HFFc6 (cell line): ENCODE data around the gene USP37. TPM values are rescaled to one million over a fixed set of nuclear protein-coding genes. Genes with fewer than 3 reads are reported as not detected.
A peak's percentile ranks its signal among the peaks of the same experiment; 100 is the strongest.

Experiments used
- DNase-seq: peaks from one replicate; pipeline ENCODE4 v3.0.0-alpha.2; 2018
- H3K27ac Mint-ChIP-seq: 2 replicates; pipeline ENCODE4 v1.8.0; 2020; ENCODE audit warnings: mild to moderate bottlenecking, mixed read lengths
- H3K27me3 Mint-ChIP-seq: 2 replicates; pipeline ENCODE4 v1.8.0; 2021; ENCODE audit warnings: mild to moderate bottlenecking, moderate library complexity, mixed read lengths; ENCODE audit not compliant: insufficient read depth
- H3K36me3 Mint-ChIP-seq: 2 replicates; pipeline ENCODE4 v1.8.0; 2021; ENCODE audit warnings: low read depth, mixed read lengths
- H3K4me1 Mint-ChIP-seq: 2 replicates; pipeline ENCODE4 v1.8.0; 2020; ENCODE audit warnings: low read depth, mixed read lengths
- H3K4me3 Mint-ChIP-seq: 2 replicates; pipeline ENCODE4 v1.8.0; 2020; ENCODE audit warnings: mild to moderate bottlenecking, moderate library complexity, mixed read lengths
- H3K9me3 Mint-ChIP-seq: 2 replicates; pipeline ENCODE4 v1.8.0; 2020; ENCODE audit warnings: mild to moderate bottlenecking, mixed read lengths
- total RNA-seq, 6 experiments: library from RNA; stranded (reverse); fragmentation: NEBNext Ultra II Directional; extraction: Animal tissue kit (Norgen Biotek cat#: 25700); gene quantifications; 2 replicates in 1 of 6; 3 replicates in 5 of 6; pipeline ENCODE4 v1.2.3, GENCODE V29; 2021
- TF ChIP-seq, protein P1 (sequence below): fragments of 200-600 bp; sonication (generic); IDR thresholded peaks from 2 replicates; pipeline ENCODE4 v1.5.0; 2021; ENCODE audit warnings: antibody characterized with exemption, mild to moderate bottlenecking

The USP37 gene
- total RNA-seq, 6 experiments from 2014 or later = 6.1 to 7.4 (median 6.8) TPM

DNA sequence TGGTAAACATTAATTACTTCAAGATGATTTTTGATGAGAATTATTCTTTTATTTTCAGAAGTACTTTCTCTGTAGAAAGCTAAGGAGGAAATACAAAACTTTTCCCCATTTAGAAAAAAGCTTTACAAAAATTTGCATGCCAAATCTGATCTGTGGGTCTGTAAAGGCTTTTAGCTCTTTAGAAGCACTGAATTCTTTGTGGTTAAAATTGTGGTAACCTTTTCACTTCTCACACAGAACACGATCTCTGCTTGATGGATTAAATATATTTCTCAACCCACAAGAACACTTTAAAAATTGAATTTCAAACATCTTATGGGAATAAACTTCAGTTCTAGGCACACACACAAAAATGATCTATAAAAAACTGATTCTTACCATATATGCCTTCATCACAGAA lies 85.5 kb downstream of the USP37 start:
- Mint-ChIP-seq H3K27ac (no peak overlapping the region), H3K4me1 (peaks cover 6% of the 10 kb centered on the region; the same call in 1 of the 2 replicates), H3K27me3 (no peaks in the 10 kb centered on the region), H3K9me3 (no peaks in the 10 kb centered on the region), H3K4me3 (no peak overlapping the region), H3K36me3 (no peaks in the 10 kb centered on the region; the same call in 1 of the 2 replicates)
- DNase-seq = no peak
- TF ChIP-seq, protein P1, sequence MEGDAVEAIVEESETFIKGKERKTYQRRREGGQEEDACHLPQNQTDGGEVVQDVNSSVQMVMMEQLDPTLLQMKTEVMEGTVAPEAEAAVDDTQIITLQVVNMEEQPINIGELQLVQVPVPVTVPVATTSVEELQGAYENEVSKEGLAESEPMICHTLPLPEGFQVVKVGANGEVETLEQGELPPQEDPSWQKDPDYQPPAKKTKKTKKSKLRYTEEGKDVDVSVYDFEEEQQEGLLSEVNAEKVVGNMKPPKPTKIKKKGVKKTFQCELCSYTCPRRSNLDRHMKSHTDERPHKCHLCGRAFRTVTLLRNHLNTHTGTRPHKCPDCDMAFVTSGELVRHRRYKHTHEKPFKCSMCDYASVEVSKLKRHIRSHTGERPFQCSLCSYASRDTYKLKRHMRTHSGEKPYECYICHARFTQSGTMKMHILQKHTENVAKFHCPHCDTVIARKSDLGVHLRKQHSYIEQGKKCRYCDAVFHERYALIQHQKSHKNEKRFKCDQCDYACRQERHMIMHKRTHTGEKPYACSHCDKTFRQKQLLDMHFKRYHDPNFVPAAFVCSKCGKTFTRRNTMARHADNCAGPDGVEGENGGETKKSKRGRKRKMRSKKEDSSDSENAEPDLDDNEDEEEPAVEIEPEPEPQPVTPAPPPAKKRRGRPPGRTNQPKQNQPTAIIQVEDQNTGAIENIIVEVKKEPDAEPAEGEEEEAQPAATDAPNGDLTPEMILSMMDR = no peak

DNA sequence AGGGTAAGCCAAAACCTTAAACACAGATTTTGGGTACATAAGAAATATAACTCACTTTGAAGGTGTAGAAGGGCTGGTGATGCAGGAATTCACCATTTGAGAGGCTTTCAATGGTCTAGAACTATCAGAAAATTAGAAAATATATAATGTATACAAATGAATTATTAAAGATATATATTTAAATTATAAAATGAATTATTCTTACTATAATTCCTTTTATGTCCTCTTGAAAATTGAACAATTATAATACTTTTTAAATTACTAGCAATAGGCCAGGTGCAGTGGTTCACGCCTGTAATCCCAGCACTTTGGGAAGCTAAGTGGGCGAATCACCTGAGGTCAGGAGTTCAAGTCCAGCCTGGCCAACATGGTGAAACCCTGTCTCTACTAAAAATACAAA lies 88.6 kb downstream of the USP37 start:
- no peaks in the 10 kb centered on the region for H3K9me3 Mint-ChIP-seq
- H3K4me3 Mint-ChIP-seq = no peak overlapping the region
- no peak for DNase-seq

DNA sequence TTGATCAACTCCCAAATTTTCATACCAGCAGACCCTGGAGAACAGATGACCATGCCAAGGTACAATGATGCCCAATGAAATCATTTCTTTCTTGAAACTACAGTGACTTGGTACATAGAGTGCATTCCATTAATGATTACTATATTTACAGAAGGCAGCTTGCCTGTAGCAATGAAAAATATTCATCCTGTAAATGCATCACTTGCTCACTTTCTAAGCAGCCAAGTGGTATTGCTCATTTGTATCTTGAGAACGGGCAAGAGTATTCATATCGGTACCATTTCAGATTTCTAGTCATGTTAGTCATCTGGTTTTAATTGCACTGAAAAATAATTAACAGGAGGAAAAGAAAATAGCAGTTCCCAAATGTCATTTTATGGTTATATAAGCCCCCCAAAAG lies 89.6 kb downstream of the USP37 start:
- peak; percentile 5 for DNase-seq
- H3K36me3 Mint-ChIP-seq = no peaks in the 10 kb centered on the region; the same call in 1 of the 2 replicates

More for the DNA sequence above, 88.6 kb downstream of the USP37 start:
- H3K4me1 Mint-ChIP-seq = peaks cover 6% of the 10 kb centered on the region; the same call in 1 of the 2 replicates
- no peaks in the 10 kb centered on the region; the same call in 1 of the 2 replicates for H3K36me3 Mint-ChIP-seq
- TF ChIP-seq, protein P1 = no peak
- H3K27ac Mint-ChIP-seq = no peak overlapping the region
- H3K27me3 Mint-ChIP-seq = no peaks in the 10 kb centered on the region

DNA sequence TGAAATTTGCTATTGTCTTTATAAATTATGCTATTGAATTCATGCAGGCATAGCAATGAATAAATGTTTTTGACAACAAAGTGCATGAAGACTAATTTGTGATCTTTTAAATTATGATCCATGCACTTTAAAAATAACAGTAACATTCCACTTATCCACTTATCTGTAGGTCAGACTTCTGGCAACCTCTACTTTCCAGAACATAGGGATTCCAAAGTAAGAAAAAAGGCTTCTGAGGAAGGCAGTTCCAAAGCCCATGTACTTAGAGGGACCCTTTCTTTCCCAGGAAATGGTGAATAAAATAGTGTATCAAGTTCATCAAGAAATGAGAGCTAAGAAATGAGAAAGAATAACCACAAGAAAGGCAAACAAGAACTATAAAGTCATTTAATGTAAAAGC lies 90.9 kb downstream of the USP37 start:
- H3K36me3 Mint-ChIP-seq = no peaks in the 10 kb centered on the region; the same call in 1 of the 2 replicates
- H3K4me3 Mint-ChIP-seq = no peak overlapping the region
- no peaks in the 10 kb centered on the region for H3K9me3 Mint-ChIP-seq
- DNase-seq = no peak
- no peak overlapping the region for H3K27ac Mint-ChIP-seq
- TF ChIP-seq, protein P1 = no peak
- H3K27me3 Mint-ChIP-seq = no peaks in the 10 kb centered on the region
- peaks cover 6% of the 10 kb centered on the region; the same call in 1 of the 2 replicates for H3K4me1 Mint-ChIP-seq

More for the DNA sequence above, 89.6 kb downstream of the USP37 start:
- H3K27ac Mint-ChIP-seq = no peak overlapping the region
- TF ChIP-seq, protein P1 = no peak
- H3K27me3 Mint-ChIP-seq = no peaks in the 10 kb centered on the region
- peaks cover 6% of the 10 kb centered on the region; the same call in 1 of the 2 replicates for H3K4me1 Mint-ChIP-seq
- no peaks in the 10 kb centered on the region for H3K9me3 Mint-ChIP-seq
- H3K4me3 Mint-ChIP-seq = no peak overlapping the region

DNA sequence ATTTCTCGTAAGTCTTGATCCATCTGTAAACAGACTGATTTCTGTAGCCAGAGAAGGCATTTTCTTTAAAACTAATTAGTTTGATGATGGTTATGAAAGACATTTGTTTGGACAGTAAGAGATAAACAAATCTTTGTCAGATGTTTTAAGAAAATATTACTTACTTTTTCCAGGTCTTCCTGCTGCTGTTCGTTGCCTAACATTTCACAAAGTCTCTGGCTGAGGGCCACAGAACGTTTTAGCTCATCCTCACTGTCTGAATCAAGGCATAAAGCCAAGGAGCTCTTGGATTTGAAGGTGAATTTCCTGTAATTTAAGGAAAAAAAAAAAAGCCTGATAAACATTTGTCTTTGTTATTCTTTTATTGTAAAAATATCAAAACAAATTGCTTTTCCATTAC lies 91.5 kb downstream of the USP37 start:
- no peaks in the 10 kb centered on the region; the same call in 1 of the 2 replicates for H3K36me3 Mint-ChIP-seq
- no peaks in the 10 kb centered on the region for H3K27me3 Mint-ChIP-seq
- no peak overlapping the region for H3K4me3 Mint-ChIP-seq
- no peak for DNase-seq
- H3K4me1 Mint-ChIP-seq = peaks cover 6% of the 10 kb centered on the region; the same call in 1 of the 2 replicates
- no peak overlapping the region for H3K27ac Mint-ChIP-seq
- H3K9me3 Mint-ChIP-seq = no peaks in the 10 kb centered on the region
- TF ChIP-seq, protein P1 = no peak
